ENCODE results near the gene SST.
"Not testable (repeated sequence)": the region's sequence is repeated elsewhere in the genome, so short reads cannot be mapped to it uniquely, and the experiment has no call there.

The SST gene

DNA sequence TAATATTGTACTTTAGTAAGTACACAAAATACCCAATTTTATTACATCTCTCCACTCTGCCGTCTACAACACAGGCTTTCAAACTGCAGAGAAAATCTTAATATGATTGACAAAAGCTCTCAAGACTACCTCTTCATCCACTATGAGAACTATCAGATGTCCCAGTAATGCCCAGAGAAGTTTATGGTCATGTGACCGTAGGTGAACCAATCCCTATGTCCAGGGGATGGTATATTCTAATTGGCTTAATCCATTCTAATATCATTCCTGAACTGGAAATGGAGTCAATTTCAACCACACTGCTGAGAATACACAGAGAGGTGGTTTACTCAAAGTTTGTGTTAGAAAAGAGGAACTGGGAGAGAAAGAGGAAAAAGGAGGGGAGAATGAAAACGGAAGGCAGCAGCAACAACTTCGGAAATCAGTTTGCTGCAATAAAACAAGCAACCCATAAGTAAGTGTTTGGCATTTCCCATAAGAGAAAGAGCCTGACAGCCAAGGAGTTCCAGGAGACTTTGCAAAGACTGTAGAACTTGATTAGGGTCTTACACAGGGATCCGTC lies 7.3 kb downstream of the SST start:
- ATAC-seq (no peak), DNase-seq (no peak)
- Mint-ChIP-seq H3K4me3 (no peak overlapping the region), H3K9me3 (no peaks in the 10 kb centered on the region), H3K27me3 (peaks cover 45% of the 10 kb centered on the region), H3K4me1 (peaks cover 9% of the 10 kb centered on the region), H3K27ac (no peak overlapping the region)

DNA sequence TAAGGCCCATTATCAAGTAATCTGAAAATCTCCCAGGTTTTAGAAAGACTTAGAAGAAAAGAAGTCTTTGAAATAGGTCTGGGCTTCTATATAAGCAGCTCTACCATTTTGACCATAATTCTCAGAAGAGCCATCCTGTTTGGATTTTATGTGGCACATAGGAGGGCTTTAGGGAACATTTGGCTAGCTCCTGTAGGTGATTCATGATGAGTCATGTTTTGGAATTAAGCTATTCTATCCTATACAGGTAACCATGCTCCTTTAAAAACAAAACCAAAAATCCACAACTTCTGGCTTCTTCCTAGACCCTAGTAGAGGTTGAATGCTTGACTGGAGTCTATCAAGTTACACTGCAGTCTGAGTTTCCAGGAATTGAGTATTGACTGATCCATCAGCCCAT lies 8.9 kb downstream of the SST start:
- H3K4me1 Mint-ChIP-seq, result peaks cover 9% of the 10 kb centered on the region
- H3K27me3 Mint-ChIP-seq, result peaks cover 41% of the 10 kb centered on the region
- H3K9me3 Mint-ChIP-seq, result no peaks in the 10 kb centered on the region
- H3K4me3 Mint-ChIP-seq, result no peak overlapping the region
- H3K27ac Mint-ChIP-seq, result no peak overlapping the region
- ATAC-seq (no peak), DNase-seq (no peak)

DNA sequence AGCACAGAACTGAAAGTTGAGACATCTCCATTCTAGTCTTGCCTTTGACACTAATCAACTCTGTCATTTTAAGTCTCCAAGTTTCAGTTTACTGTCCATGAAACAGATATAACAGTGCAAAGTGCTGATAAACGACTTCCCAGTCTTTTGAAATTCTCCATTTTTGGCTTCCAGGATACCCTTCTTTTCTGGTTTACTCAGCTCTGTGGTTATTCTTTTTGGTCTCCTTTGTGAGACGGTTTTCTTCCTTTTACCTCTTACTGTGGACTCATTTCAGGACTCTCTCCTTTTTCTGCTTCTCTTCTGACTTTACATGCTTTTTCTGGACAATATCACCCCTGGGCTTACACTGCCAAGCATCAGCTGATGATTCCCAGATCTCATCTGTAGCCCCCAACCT lies 18.9 kb downstream of the SST start:
- DNase-seq (no peak), ATAC-seq (no peak)
- Mint-ChIP-seq H3K4me3 (no peak overlapping the region), H3K4me1 (no peaks in the 10 kb centered on the region), H3K27me3 (peaks cover 79% of the 10 kb centered on the region), H3K9me3 (no peaks in the 10 kb centered on the region), H3K27ac (no peak overlapping the region)

DNA sequence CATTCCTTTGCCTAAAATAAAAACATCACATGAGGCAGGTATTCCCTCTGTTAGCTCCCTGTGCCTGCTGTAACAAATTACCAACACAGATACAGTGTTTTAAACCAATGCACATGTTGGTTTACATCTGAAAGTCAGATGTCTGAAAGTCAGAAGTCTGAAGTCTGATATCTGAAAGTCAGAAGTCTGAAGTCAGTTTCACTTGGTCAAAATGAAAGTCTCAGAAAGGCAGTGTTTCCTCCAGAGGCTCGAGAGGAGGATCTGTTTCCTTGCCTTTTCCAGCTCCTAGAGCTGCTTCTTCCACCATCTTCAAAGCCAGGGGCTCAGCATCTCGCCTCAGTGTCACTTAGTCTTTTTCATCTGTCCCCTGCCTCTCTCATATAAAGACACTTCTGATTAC lies 22.0 kb downstream of the SST start:
- H3K9me3 Mint-ChIP-seq, result no peaks in the 10 kb centered on the region
- no peak overlapping the region for H3K4me3 Mint-ChIP-seq

DNA sequence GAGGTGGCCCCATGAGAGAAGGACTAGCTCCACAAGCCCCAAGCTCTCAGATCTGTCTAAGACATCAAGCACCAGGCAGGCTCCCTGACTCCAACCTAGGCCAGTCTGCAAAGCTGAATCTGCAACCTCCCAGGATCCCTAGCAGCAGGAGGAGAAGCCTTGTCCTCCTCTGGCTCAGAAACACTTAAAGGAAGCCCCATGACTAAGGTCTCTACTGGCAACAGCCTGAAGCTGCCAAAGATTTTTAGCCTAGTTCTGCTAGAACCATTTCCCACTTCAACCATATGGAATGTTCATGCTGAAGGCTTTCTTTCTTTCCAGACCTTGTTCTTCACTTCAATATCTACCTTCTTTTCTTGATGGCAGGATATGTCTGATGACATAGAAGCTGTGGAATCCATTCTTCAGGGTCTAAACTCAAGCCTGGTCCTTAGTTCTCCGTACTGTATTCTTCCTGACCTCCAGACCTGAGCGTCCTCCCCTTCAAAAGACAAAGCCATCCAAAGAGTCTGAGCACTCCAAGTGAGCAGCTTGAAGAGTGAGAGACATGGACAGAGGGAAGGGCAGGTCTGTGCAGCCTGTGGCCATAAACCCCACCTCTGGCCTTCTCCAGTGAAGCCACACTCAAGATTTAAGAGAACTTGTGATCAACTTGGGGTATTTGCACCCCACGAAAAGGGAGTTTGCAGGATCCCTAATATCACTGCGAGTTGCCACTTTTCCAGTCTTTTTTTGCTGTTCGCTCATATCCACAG lies 23.1 kb downstream of the SST start:
- Mint-ChIP-seq H3K9me3 (no peaks in the 10 kb centered on the region), H3K27me3 (peaks cover 57% of the 10 kb centered on the region), H3K4me3 (no peak overlapping the region), H3K4me1 (no peaks in the 10 kb centered on the region), H3K27ac (no peak overlapping the region)
- ATAC-seq (no peak), DNase-seq (no peak)

More for the DNA sequence above, 22.0 kb downstream of the SST start:
- no peak for ATAC-seq
- H3K27ac Mint-ChIP-seq, result no peak overlapping the region
- H3K27me3 Mint-ChIP-seq, result peaks cover 68% of the 10 kb centered on the region
- H3K4me1 Mint-ChIP-seq, result no peaks in the 10 kb centered on the region
- no peak for DNase-seq

DNA sequence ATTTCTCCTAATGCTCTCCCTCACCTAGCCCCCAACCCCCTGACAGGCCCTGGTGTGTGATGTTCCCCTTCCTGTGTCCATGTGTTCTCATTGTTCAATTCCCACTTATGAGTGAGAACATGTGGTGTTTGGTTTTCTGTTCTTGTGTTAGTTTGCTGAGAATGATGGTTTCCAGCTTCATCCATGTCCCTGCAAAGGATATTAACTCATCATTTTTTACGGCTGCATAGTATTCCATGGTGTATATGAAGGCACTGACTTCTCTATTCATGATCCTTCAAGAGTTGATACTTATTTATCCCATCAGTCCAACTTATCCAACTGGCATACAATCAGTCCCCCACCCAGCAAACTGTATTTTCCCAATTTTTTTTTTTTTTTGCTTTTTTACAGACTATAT lies 24.8 kb downstream of the SST start:
- peaks cover 45% of the 10 kb centered on the region for H3K27me3 Mint-ChIP-seq
- not testable (repeated sequence) for H3K4me3 Mint-ChIP-seq, H3K9me3 Mint-ChIP-seq, DNase-seq, H3K4me1 Mint-ChIP-seq, H3K27ac Mint-ChIP-seq, ATAC-seq

DNA sequence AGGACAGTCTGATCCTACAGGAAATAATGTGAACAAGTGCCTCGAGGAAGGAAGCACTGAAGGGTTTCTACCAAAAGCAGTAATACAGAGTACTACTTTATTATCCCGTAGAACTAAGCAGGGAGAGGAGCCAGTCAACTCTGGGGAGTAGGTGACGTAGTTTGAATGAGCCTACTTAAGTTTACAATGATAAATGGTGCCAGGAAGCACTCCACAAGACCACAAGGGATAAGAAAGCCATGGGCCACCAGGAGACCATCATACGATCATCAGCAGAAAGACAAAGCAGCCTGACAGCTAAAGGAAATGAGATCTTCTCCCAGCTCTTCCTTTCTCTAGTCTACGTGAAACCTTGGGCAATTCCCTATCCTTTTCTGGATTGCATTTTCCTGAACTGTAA lies 27.3 kb downstream of the SST start:
- H3K9me3 Mint-ChIP-seq, result no peaks in the 10 kb centered on the region
- DNase-seq, result no peak
- no peak for ATAC-seq
- no peaks in the 10 kb centered on the region for H3K4me1 Mint-ChIP-seq
- peaks cover 36% of the 10 kb centered on the region for H3K27me3 Mint-ChIP-seq
- H3K4me3 Mint-ChIP-seq, result no peak overlapping the region
- no peak overlapping the region for H3K27ac Mint-ChIP-seq

DNA sequence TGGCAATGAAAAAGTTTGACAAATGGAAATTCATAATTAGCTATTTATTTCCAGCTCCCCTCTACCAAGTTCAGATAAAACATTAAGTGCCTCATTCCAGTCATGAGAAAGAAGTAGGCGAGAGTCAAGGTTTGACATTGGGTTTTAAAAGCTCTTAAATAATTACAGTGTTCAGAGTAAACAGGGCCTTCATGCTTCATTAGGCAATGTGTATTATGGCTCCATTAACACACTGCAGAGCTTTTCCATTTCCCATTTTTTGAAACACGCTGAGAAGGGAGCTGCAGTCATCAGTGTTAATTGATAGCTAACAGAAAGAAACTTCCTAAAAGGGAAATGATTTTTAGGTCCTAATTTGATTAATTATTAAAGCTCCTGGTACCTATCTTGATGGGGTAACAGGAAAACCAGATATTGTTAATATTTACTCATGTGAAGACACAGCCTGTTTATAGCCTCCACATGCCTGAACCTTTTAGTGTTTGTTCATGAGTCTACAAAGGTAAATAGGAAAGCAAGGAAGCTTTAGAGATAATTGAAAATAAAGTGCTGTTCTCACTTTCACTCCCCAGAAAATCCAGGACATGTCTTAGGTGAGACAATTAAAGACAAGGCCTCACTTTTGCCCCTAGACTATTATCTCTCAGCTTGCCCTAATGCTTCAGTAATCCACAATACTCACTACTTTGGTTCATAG lies 28.7 kb downstream of the SST start:
- Mint-ChIP-seq H3K4me3 (no peak overlapping the region), H3K27ac (no peak overlapping the region), H3K4me1 (no peaks in the 10 kb centered on the region), H3K9me3 (no peaks in the 10 kb centered on the region), H3K27me3 (peaks cover 26% of the 10 kb centered on the region)
- no peak for ATAC-seq
- no peak for DNase-seq

DNA sequence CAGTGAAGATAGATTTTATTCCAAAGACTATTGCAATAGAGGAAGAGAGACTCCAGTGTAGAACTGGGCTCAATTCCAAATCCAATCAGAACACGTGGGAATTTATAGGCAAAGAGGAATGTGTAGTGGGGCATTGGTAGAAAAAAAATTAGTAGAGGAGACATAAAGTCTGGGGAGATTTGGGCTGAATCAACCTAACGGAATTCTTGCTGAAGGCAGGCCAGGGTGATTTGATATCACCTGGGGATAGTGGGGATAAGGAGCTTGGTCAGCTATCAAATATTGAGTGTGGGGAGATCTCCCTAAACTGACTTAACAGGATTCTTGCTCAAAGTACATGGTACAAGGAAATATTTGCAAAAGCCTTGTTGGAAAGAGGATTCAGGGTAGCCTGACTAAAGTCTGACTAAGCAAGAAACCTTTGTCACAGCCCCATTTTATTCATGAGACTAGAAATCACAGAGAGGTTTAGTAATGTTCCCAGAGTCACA lies 29.6 kb downstream of the SST start:
- Mint-ChIP-seq H3K4me1 (no peaks in the 10 kb centered on the region), H3K4me3 (no peak overlapping the region), H3K27me3 (peaks cover 24% of the 10 kb centered on the region), H3K27ac (no peak overlapping the region), H3K9me3 (no peaks in the 10 kb centered on the region)
- no peak for ATAC-seq
- no peak for DNase-seq

DNA sequence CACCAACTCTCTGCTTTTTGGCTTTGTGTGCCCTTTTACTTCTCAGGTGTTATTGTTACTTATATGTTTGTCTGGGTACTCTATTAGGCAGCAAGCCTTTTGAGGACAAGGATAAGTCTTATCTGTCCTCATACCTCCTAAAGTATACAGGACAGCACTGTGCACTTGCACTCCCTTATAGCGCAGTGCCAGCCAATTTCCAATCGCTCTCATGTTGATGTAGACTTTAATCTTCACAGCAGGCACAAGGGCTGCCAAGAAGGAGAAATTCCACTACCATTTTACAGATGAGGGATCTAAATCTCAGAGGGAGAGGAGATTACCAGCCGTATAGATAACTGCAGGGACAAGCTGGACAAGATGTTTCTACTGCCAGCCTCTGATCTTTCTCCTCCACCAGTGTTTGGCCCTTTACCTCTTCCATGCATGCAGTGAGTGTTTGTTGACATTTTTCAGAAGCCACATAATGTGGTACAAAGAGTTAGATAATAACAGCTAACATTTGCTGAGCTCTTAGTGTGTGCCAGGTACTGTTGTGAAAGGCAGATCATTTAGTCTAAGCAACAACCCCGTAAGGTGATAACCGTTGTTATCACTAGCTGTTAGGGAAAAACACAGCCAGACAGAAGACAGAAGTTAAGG lies 30.1 kb downstream of the SST start:
- no peak for DNase-seq
- H3K27me3 Mint-ChIP-seq, result peaks cover 19% of the 10 kb centered on the region

DNA sequence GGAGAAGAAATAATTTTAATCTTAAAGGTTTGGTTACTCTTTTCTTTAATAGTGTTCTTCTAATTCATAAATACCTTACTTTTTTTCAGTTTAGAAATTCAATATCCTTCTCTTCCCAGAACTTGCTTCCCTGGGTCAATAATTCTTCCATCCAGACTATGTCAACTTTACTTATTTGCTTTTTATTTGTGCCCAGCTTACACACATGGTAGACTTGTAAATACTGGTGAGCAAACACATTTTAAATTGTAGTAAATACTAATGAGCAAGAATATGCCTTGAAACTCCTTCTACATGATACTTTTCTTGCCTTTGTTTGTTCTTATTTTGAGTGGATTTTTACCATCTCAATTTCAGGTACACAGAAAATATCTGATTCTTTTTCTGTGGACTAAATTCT lies 33.7 kb downstream of the SST start:
- peaks cover 11 to 14% of the 10 kb centered on the region in 2 donors for H3K9me3 Mint-ChIP-seq
- H3K4me3 Mint-ChIP-seq, result no peak overlapping the region
- DNase-seq (no peak), ATAC-seq (no peak)
- H3K27ac Mint-ChIP-seq, result no peak overlapping the region
- H3K4me1 Mint-ChIP-seq, result no peaks in the 10 kb centered on the region
- peaks cover 20% of the 10 kb centered on the region for H3K27me3 Mint-ChIP-seq

More for the DNA sequence above, 30.1 kb downstream of the SST start:
- no peak overlapping the region for H3K4me3 Mint-ChIP-seq
- H3K9me3 Mint-ChIP-seq, result peaks cover 3 to 5% of the 10 kb centered on the region in 2 donors
- no peak for ATAC-seq
- H3K27ac Mint-ChIP-seq, result no peak overlapping the region
- no peaks in the 10 kb centered on the region for H3K4me1 Mint-ChIP-seq

DNA sequence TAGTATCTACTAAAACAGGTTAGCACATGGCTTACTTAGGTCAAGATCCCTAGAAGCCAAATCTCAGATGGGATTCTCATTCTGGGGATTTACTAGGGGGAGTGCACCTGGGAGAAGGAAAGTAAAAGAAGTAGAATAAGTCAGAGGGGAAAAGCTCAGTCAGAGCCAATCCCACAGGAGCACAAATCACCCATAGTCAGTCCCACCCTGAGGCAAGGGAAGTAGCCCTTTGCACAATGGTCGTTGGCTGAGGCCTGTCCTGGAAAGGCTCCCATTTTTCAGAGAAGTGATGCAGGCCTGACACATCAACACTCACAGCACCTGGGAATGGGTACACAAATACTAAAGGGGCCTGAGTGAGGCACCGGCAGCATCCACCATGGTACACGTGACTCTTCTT lies 39.8 kb downstream of the SST start:
- DNase-seq (no peak), ATAC-seq (no peak)
- Mint-ChIP-seq H3K9me3 (peaks cover 9 to 14% of the 10 kb centered on the region in 2 donors), H3K4me1 (no peaks in the 10 kb centered on the region), H3K4me3 (no peak overlapping the region), H3K27ac (no peak overlapping the region), H3K27me3 (peaks cover 11% of the 10 kb centered on the region)

DNA sequence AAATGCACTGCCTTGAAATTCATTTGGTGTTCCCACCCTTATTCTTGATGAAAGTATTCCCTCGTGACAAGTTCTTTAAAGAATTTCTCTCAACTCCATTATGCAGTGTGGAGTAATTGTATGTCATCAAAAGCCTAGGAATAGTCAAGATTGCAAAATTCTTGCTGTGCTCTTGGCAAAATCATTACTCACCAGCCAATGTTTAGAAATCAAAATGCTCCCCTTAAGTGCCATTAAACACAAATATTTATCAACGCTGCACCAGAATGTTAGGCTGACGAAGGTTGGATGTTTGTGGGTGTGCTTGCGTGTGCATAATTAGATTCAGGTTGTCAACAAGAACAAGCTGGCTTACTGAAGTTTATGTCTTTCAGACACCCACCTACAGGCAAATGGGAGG lies 40.5 kb downstream of the SST start:
- Mint-ChIP-seq H3K9me3 (peaks cover 2 to 8% of the 10 kb centered on the region in 2 donors), H3K27me3 (peaks cover 11% of the 10 kb centered on the region), H3K4me1 (no peaks in the 10 kb centered on the region), H3K27ac (no peak overlapping the region), H3K4me3 (no peak overlapping the region)
- ATAC-seq, result no peak
- no peak for DNase-seq

DNA sequence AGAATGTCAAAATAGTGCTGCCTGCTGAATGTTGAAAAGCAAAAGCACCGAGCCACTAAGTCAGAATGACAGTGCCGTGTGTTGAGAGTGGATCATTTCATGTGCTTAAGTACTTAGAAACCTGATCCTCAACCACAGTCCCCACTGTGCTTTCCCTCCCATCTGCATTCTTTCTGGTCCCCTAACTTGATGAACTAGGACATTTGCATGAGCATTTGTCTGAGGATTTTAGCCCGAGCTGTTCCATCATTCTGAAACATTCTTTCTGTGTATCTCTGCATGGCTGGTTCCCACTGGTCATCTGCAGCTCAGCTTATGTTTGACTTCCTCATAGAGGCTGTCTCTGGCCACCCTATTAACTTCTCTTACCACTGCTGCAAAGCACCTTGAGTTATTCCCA lies 42.0 kb downstream of the SST start:
- no peak for DNase-seq
- no peak overlapping the region for H3K27ac Mint-ChIP-seq

DNA sequence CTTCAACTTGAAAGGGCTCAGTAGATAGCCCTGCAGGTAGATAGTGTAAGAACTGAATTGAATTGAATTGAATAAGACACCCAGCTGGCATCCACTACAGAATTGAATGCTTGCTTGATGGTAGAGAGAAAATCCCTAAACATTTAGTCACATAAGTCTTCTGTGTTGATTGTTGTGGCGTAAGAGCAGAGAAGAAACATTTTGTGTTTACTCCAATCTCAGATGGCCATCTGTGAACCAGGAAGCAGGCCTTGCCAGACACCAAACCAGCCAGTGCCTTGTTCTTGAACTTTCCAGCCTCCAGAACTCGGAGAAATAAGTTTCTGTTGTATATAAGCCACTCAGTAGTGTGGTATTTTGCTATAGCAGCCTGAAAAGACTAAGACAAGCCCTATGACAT lies 43.6 kb downstream of the SST start:
- Mint-ChIP-seq H3K4me1 (no peaks in the 10 kb centered on the region), H3K27ac (no peak overlapping the region), H3K27me3 (peaks cover 22% of the 10 kb centered on the region), H3K4me3 (no peak overlapping the region), H3K9me3 (no peaks in the 10 kb centered on the region)
- no peak for ATAC-seq
- no peak for DNase-seq

More for the DNA sequence above, 42.0 kb downstream of the SST start:
- Mint-ChIP-seq H3K4me3 (no peak overlapping the region), H3K4me1 (no peaks in the 10 kb centered on the region), H3K27me3 (peaks cover 22% of the 10 kb centered on the region), H3K9me3 (no peaks in the 10 kb centered on the region)
- ATAC-seq, result no peak

DNA sequence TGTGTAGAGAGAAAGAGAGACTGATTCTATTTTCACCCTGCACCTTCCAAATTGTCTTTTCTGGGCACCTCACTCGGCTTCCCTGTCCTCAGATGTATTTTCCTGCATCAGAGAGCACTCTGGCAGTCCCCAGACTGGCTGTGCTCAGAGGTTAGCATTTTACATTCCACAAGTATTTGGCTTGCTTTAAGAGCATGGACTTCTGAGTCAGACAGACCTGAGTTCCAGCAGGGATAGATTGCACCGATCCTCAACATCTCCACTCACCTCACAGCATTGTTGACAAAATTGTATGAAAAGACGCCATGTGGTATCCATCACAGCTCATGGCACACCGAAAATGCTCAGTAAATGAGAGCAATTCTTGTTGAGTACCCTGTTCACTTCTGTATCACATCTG lies 45.6 kb downstream of the SST start:
- Mint-ChIP-seq H3K4me1 (no peaks in the 10 kb centered on the region), H3K27me3 (peaks cover 12% of the 10 kb centered on the region), H3K4me3 (no peak overlapping the region), H3K27ac (no peak overlapping the region), H3K9me3 (no peaks in the 10 kb centered on the region)
- DNase-seq (no peak), ATAC-seq (no peak)
